Stimulated activated CD8-positive, alpha-beta memory T cell treated with anti-CD3 and anti-CD28 coated beads, Interleukin-15, amount 100 ng/mL, for 1 hour (primary cell): ENCODE data around the gene OR6J1.
"Not testable (repeated sequence)": the region's sequence is repeated elsewhere in the genome, so short reads cannot be mapped to it uniquely, and the experiment has no call there.

Experiments used
- DNase-seq: peaks from one replicate; pipeline ENCODE4 v3.0.0-alpha.2; 2020; ENCODE audit warnings: low read depth

Gene OR6J1

GRCh38 chr14:22650960-22651521, 6.9 kb upstream of the OR6J1 start:
- DNase-seq = no peak

DNA sequence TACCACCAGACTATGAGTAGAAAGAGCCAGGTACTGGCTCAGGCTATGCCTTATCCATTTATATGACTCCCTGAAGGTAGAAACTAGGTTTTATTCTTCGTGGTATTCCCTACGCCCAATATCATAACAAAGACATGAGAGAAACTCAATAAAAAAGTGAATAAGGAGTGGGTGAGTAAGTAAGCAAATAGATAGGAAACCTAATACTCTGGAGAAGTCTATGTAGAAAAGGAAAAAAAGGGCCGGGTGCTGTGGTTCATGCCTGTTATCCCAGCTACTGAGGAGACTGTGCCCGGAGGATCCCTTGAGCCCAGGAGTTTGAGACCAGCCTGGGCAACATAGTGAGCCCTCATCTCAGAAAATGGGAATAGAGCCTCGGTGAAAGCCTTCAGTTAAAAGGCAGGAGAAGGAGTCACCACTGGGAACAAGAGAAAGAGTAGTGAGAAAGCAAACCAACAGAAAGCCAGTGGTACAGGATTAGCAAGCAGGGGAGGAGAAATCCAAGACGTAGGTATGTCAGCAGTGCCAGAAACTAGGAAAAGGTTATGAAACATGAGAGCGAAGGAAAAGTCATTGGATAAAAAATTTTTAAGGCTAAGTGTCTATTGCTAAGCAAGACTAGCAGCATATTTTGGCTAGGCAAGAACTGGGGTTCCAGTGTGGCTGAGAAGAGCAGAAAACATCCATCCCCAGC, 6.0 kb upstream of the OR6J1 start:
- no peak for DNase-seq

- DNase-seq = no peak
Measured at GRCh38 chr14:22648506-22648905, 4.4 kb upstream of the OR6J1 start.

DNA sequence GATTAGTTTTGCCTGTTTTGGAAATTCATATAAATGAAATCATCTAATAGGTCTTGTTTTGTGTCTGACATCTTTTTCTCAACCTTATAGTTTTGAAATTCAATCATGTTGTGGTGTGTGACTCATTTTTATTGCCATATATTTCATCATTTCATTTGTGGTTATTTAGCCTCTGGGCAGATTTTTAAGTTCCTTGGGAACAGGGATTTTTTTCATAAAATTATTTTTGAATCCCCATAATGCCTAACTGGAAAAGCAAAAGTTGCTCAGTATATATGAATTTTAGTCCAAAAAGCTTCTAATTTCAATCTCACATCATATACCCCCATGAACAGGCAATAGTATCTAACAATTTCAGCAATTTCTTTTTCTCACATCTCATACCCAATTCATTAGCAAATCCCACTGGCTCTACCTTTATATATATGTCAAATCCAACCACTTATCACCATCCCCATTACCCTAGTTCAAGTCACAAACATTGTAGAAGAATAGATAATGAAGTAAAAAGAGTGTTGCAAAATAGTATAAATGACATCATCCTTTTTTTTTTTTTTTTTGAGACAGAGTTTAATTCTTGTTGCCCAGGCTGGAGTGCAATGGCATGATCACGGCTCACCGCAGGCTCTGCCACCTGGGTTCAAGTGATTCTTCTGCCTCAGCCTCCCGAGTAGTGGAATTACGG, 2.6 kb upstream of the OR6J1 start:
- no peak for DNase-seq

- no peak for DNase-seq
Measured at GRCh38 chr14:22641846-22642245, 2.3 kb downstream of the OR6J1 start.

- no peak for DNase-seq
Measured at GRCh38 chr14:22640192-22640591, 4.0 kb downstream of the OR6J1 start.

DNA sequence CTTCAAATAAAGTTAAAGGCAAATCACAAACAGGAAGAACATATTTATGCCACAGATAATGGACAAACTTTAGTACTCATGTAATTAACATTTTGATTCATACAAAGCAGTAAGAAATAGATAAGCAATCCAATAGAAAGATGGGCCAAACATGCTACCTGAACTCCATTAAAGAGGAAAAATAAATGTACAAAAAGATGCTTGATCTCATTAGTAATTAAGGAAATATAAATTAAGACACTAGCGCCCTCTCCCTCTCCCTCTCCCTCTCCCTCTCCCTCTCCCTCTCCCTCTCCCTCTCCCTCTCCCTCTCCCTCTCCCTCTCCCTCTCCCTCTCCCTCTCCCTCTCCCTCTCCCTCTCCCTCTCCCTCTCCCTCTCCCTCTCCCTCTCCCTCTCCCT, 8.2 kb downstream of the OR6J1 start:
- DNase-seq = not testable (repeated sequence)

GRCh38 chr14:22634233-22634900, 9.8 kb downstream of the OR6J1 start:
- DNase-seq = no peak

- DNase-seq = no peak
Measured at GRCh38 chr14:22630486-22630885, 13.7 kb downstream of the OR6J1 start.

- no peak for DNase-seq
Measured at GRCh38 chr14:22630066-22630465, 14.1 kb downstream of the OR6J1 start.

GRCh38 chr14:22629361-22629760, 14.8 kb downstream of the OR6J1 start:
- no peak for DNase-seq

GRCh38 chr14:22627506-22628263, 16.5 kb downstream of the OR6J1 start:
- no peak for DNase-seq

GRCh38 chr14:22626590-22626989, 17.6 kb downstream of the OR6J1 start:
- DNase-seq = no peak

DNA sequence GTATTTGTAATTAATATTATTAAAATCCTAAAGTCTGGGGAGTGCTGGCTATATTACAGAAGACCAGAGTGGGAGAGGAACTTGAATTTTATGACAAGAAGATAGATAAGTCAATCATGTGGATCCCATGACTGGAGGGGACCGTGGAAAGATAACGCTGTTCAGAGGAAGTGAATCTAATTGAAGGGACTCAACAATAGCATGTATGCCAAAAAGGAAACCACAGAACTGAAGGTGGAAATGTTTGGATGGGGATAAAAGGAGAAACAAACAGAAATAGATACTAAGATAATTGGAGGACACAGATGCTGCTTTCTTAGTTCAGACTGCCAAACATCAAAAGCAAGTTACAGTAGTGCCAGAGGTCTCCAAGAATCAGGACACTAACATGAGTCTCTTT, 21.1 kb downstream of the OR6J1 start:
- DNase-seq = no peak

DNA sequence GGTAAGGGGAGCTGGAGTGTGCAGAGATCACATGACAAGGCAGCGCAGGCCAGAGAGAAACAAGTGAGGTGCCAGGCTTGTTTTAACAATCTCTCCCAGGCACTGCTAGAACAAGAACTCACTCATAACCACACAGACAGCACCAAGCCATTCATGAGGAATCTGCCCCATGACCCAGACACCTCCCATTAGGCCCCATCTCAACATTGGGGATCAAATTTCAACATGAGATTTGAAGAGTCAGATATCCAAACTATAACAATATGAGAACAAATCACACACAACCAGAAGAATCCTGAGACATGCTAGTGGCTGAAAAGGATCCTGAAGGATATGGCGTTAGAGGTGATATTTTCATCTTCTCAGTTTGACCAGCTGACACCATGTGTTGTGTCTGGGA, 21.9 kb downstream of the OR6J1 start:
- DNase-seq = no peak

GRCh38 chr14:22615765-22616164, 28.4 kb downstream of the OR6J1 start:
- not testable (repeated sequence) for DNase-seq

DNA sequence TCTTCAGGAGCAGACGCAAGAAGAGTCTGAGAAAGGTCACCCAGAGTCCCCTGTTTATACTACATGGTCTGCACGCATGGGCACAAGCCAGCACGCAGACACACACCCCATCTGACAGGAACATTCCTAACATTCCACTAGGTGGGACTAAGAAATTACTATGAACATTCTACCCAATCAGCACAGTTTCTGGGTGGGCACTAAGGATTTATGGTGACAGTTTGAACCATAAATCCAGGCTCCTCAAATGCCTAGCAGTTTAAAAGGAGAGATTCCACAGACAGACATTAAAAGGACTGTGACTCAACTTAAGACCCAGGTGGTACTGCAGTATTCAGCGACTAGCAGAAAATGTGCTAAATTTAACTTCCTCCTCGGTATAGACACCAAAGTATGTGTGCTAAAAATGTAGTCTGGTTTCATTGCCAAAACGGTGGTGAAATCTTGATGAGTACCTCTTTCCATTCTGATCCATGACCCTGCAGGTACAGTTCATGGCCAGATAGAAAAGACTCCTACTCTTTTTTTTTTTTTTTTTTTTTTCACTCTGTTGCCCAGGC, 29.8 kb downstream of the OR6J1 start:
- DNase-seq = no peak

GRCh38 chr14:22613736-22614239, 30.4 kb downstream of the OR6J1 start:
- DNase-seq = no peak

GRCh38 chr14:22613106-22613695, 31.0 kb downstream of the OR6J1 start:
- no peak for DNase-seq

GRCh38 chr14:22610931-22611330, 33.2 kb downstream of the OR6J1 start:
- no peak for DNase-seq

DNA sequence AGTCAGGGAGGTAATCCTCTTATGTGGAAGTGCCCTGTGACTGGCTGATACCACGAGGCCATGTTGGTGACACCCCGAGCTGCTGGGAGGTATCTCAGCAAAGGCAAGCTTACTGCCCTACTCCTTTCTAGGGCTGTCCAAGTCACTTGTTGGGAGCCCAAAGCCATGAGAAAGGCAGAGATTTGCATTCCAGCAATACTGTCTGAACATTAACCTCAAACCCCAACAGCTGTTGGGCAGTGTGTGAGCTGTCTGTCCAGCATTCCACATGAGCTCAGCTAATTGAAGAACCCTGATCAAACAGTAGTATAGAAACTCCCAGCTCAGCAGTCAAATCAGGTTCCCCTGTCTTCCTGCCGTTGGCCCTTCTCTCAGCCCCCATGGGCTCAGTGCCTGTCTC, 36.9 kb downstream of the OR6J1 start:
- no peak for DNase-seq
